Ovary (tissue), 9 donors: ENCODE measurements around the gene ABT1. TPM values are rescaled to one million over a fixed set of nuclear protein-coding genes. Genes with fewer than 3 reads are reported as not detected.

ENCODE experiments used
- DNase-seq, 5 donors: peaks; one replicate each; pipeline ENCODE4 v3.0.0-alpha.2; 2019 to 2020
- H3K27ac ChIP-seq, 2 donors: fragments of 200-600 bp; one replicate each; pipeline versions ENCODE4 v1.5.1 to v1.8.0; 2019 to 2022
- H3K27me3 ChIP-seq: fragments of 200-600 bp; one replicate; pipeline ENCODE4 v1.8.0; 2022
- H3K36me3 ChIP-seq: fragments of 200-600 bp; sonication (generic); one replicate; pipeline ENCODE4 v1.5.1; 2019
- H3K4me1 ChIP-seq: one replicate; pipeline ENCODE4 v1.8.1; 2013; ENCODE audit warnings: mild to moderate bottlenecking, moderate library complexity; ENCODE audit not compliant: insufficient read depth
- H3K4me3 ChIP-seq: fragments of 200-600 bp; sonication (generic); one replicate; pipeline ENCODE4 v1.5.1; 2017
- H3K9me3 ChIP-seq, 2 donors: fragments of 200-600 bp in 1 of 2; sonication (generic) in 1 of 2; one replicate each; pipeline versions ENCODE4 v1.5.1 to v1.8.1; 2013 to 2019; ENCODE audit warnings: mild to moderate bottlenecking in 1 of 2, moderate library complexity in 1 of 2
- EP300 ChIP-seq: sonication (generic); formaldehyde crosslinking; IDR thresholded peaks from one replicate; pipeline ENCODE4 v1.6.1; 2017; ENCODE audit warnings: antibody characterized with exemption
- POLR2A ChIP-seq: fragments of 450-650 bp; IDR thresholded peaks from one replicate; pipeline ENCODE4 v1.6.1; 2017; ENCODE audit warnings: antibody characterized with exemption, mild to moderate bottlenecking, moderate library complexity
- WGBS, 3 donors: extraction: QIAGEN DNeasy Blood & Tissue Kit in 1 of 3; methylation state at CpG; one replicate each; pipeline versions ENCODE4 v1.1.5 to v1.1.7; 2013 to 2017; 5-methylcytosine and 5-hydroxymethylcytosine counted together
- intact Hi-C, 4 donors: fragments of 100-400 bp; cut with DNase I; formaldehyde crosslinking; loops; one replicate each; pipeline versions ENCODE4 v1.11.0 to v1.15.1; 2022 to 2023
- polyA plus RNA-seq, 2 donors: library from polyadenylated mRNA; stranded (reverse); fragments of 200-250 nt in 1 of 2; fragments of 350-450 nt in 1 of 2; fragmentation: Illumina TruSeq in 1 of 2; extraction: RNeasy Lipid Tissue Mini Kit (QIAGEN cat#74804) in 1 of 2; gene quantifications; one replicate each; pipeline ENCODE4 v1.2.3, GENCODE V29; 2013 to 2014
- total RNA-seq, 7 donors: library from RNA; depleted of rRNA in 2 of 7; stranded (reverse); fragments of >200 nt in 2 of 7; fragmentation: NEBNext Ultra II Directional in 3 of 7; extraction: Animal tissue kit (Norgen Biotek cat#: 25700) in 3 of 7; gene quantifications; one replicate each; pipeline versions ENCODE4 v1.1.0 to v1.2.4, GENCODE V29; 2016 to 2023
- TF ChIP-seq, protein P1 (sequence below), 3 donors: fragments of 450-650 bp in 2 of 3; fragments of 200-600 bp in 1 of 3; IDR thresholded peaks; one replicate each; pipeline versions ENCODE4 v1.5.1 to v1.8.0; 2016 to 2022; ENCODE audit warnings: antibody characterized with exemption in 3 of 3, mild to moderate bottlenecking in 1 of 3
- donor health status: DM: no; HTN: no; CAD: no; lungs with moderate emphysema.
- donor health status: DM: no; HTN: no; CAD: no.
- donor health status: Bipolar disorder and iron deficiency.
- donor health status: DM: yes; HTN: yes; CAD: no.
- donor health status: DM: no; HTN: no; CAD: no.
- donor health status: DM: yes; HTN: yes; CAD: no.

Gene ABT1
- total and polyA plus RNA-seq, 9 donors = 8.5 to 18.2 (median 15.5) TPM

DNA sequence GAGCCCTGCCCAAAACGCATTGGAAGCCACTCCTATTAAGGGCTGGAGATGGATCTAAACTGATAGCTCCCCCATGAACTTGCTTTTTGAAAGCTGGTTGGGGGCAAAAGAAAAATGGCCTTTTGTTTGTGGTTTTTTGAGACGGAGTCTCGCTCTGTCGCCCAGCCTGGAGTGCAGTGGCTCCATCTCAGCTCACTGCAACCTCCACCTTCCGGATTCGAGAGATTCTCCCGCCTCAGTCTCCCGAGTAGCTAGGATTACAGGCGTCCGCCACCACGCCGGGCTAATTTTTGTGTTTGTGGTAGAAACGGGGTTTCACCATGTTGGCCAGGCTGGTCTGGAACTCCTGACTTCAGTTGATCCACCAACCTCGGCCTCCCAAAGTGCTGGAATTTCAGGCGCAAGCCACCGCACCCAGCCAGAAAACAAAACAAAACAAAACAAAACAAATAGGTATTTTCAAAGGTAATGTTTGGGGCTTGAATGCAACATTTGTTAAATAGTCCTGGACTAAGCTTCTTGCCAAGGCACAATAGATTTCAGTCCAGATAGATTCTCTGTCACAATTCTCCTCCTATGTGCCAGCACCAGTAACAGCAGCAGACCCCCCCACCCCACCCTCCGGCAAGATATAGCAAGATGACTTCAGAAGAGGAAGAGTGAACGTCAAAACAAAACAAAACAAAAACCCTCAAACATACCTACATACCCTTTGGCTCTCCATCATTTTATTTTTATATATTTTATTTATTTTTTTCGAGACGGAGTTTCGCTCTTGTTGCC is 26.5 kb upstream of the ABT1 start:
- no peak for TF ChIP-seq EP300
- TF ChIP-seq, protein P1, sequence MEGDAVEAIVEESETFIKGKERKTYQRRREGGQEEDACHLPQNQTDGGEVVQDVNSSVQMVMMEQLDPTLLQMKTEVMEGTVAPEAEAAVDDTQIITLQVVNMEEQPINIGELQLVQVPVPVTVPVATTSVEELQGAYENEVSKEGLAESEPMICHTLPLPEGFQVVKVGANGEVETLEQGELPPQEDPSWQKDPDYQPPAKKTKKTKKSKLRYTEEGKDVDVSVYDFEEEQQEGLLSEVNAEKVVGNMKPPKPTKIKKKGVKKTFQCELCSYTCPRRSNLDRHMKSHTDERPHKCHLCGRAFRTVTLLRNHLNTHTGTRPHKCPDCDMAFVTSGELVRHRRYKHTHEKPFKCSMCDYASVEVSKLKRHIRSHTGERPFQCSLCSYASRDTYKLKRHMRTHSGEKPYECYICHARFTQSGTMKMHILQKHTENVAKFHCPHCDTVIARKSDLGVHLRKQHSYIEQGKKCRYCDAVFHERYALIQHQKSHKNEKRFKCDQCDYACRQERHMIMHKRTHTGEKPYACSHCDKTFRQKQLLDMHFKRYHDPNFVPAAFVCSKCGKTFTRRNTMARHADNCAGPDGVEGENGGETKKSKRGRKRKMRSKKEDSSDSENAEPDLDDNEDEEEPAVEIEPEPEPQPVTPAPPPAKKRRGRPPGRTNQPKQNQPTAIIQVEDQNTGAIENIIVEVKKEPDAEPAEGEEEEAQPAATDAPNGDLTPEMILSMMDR (IDR thresholded peaks at IDR 0.05) = no peak
- TF ChIP-seq POLR2A = no peak
- DNase-seq = no peak
- intact Hi-C loops = loop anchor here in 2 of 4 donors (5.0 kb wide), 1 partner anchor 228 kb away; no protein-coding TSS in a partner anchor
- Histone ChIP-seq H3K27me3 (no peaks in the 10 kb centered on the region), H3K27ac (no peak overlapping the region), H3K4me1 (no peaks in the 10 kb centered on the region), H3K4me3 (no peak overlapping the region), H3K36me3 (no peaks in the 10 kb centered on the region), H3K9me3 (no peaks in the 10 kb centered on the region)
- WGBS, 3 donors = 70 to 74% (median 73%) methylated on average over 21 of the region's 21 CpGs

DNA sequence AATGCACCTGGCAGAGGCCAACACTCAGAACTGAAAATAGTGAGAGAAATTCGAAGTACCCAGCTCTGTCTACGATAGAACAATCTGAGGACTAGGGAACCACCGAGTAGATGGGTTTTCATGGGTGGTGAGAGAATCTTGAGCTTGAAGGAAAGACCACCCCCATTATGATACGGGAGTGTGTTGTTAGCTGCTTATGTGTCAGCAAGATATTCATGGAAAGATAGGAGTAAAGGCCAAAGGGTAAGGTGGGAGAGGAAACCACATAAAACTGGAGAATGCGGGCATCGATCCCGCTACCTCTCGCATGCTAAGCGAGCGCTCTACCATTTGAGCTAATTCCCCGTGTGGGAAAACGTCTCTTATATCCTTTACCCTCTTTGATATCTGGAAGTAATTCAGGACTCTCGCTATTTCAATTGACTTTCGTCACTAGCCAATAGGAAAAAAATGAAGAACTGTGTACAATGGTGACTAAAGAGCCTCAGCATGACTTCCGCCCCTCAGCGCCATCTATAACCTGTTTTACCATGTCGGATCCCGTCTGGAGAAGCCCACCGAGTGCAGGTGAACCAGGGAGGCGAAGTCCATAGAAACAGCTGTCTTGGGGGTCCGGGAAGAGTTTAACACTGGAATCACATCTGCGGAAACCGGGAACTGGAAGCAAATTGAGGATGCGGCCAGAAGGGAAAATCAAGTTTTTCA is 25.0 kb upstream of the ABT1 start:
- H3K4me1 ChIP-seq = no peaks in the 10 kb centered on the region
- 3 to 6% (median 3%) methylated on average over 24 of the region's 24 CpGs for WGBS, 3 donors
- H3K36me3 ChIP-seq = no peaks in the 10 kb centered on the region
- intact Hi-C loops = loop anchor here in 2 of 4 donors (2.0 to 5.0 kb wide), 2 partner anchors 25 to 229 kb away; partner anchors contain the start of gene ABT1 (in 1 of the 2)
- H3K9me3 ChIP-seq = no peaks in the 10 kb centered on the region
- peak overlapping the region in 1 of 2 donors; percentile 43 for H3K27ac ChIP-seq
- no peaks in the 10 kb centered on the region for H3K27me3 ChIP-seq
- DNase-seq = peak in 4 of 5 donors; percentile 51 to 75 (median 52)
- TF ChIP-seq, protein P1 (IDR thresholded peaks at IDR 0.05) = no peak
- TF ChIP-seq POLR2A (no peak), EP300 (no peak)
- peak overlapping the region; percentile 37 for H3K4me3 ChIP-seq

DNA sequence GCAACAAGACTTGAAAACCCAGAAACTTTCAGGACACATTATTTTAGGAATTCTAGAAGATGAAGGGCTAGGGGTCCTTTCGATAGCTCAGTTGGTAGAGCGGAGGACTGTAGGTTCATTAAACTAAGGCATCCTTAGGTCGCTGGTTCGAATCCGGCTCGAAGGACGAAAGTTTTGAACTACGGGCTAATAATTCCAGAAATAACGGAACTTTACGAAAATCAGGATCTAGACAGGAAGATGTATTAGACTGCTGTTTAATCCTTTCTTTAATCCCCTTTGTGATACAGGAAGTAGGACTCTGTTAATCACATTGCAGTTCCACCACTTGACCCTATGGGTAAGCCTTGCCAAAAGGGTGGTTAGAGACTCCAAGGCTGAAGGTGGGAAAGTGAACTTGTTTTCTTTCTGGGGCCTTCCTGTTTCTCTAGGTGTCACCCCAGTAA is 21.2 kb upstream of the ABT1 start:
- 48 to 64% (median 49%) methylated on average over 10 of the region's 10 CpGs for WGBS, 3 donors
- TF ChIP-seq, protein P1 (IDR thresholded peaks at IDR 0.05) = no peak
- TF ChIP-seq EP300 = no peak
- no peak for TF ChIP-seq POLR2A
- H3K4me3 ChIP-seq = no peak overlapping the region
- no peaks in the 10 kb centered on the region for H3K27me3 ChIP-seq
- no peak overlapping the region for H3K27ac ChIP-seq
- no peak for DNase-seq
- no peaks in the 10 kb centered on the region for H3K36me3 ChIP-seq
- no peaks in the 10 kb centered on the region for H3K9me3 ChIP-seq
- intact Hi-C loops = no loop called here
- H3K4me1 ChIP-seq = no peaks in the 10 kb centered on the region

DNA sequence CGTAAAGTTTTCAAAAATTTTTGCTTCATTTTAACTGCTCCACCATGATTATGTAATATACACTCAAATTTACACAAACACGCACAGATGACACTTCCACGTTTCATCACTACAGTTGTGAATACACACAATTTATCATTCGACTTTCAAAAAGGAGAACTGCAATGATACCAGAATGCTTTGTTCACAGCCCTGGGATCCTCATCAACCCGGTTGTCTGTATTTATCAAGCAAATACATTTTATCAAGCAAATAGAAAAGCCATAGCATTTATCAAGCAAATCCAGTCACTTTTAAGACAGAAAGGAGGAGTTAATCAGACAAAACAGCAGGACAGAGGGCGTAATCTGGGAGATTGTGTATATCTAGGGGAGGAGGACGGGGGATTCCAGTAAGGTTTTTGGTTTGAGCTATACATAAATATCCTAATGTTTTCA is 20.3 kb upstream of the ABT1 start:
- TF ChIP-seq POLR2A (no peak), EP300 (no peak)
- TF ChIP-seq, protein P1 (IDR thresholded peaks at IDR 0.05) = no peak
- intact Hi-C loops = no loop called here
- no peaks in the 10 kb centered on the region for H3K36me3 ChIP-seq
- H3K27ac ChIP-seq = no peak overlapping the region
- no peaks in the 10 kb centered on the region for H3K4me1 ChIP-seq
- H3K9me3 ChIP-seq = no peaks in the 10 kb centered on the region
- no peaks in the 10 kb centered on the region for H3K27me3 ChIP-seq
- no peak for DNase-seq
- H3K4me3 ChIP-seq = no peak overlapping the region
- WGBS, 3 donors = 38 to 46% (median 39%) methylated on average over 7 of the region's 7 CpGs
